Activated CD8-positive, alpha-beta T cell treated with anti-CD3 and anti-CD28 coated beads, Interleukin-2, amount 10 ng/mL, durations not matched to agents 7 days and 5 days (primary cell): ENCODE measurements around the gene LAIR1. TPM values are rescaled to one million over a fixed set of nuclear protein-coding genes. Genes with fewer than 3 reads are reported as not detected.

Experiments used
- ATAC-seq: fragments of 150-1000 bp; cut with Tn5 transposase; one replicate; pipeline ENCODE4 v1.10.0; 2021; ENCODE audit warnings: moderate library complexity
- CTCF ChIA-PET: fragments of 350-600 bp; sonication (Branson Sonifier 250); formaldehyde crosslinking; loops from one replicate; lab custom pipeline; 2021; ENCODE audit warnings: antibody characterized with exemption; lab: Charles Lee
- POLR2A ChIA-PET: fragments of 350-600 bp; sonication (Branson Sonifier 250); formaldehyde crosslinking; loops from one replicate; lab custom pipeline; 2021; ENCODE audit warnings: antibody characterized with exemption; lab: Charles Lee
- DNase-seq: peaks from one replicate; pipeline ENCODE4 v3.0.0-alpha.2; 2020
- H3K27ac Mint-ChIP-seq: one replicate; pipeline ENCODE4 v1.8.0; 2021; ENCODE audit warnings: mild to moderate bottlenecking, mixed read lengths
- H3K27me3 Mint-ChIP-seq: one replicate; pipeline ENCODE4 v1.8.0; 2021; ENCODE audit warnings: low read depth, mixed read lengths
- H3K36me3 Mint-ChIP-seq: one replicate; pipeline ENCODE4 v1.8.0; 2021; ENCODE audit warnings: low read depth, mixed read lengths
- H3K4me1 Mint-ChIP-seq: one replicate; pipeline ENCODE4 v1.8.0; 2021; ENCODE audit warnings: low read depth, mixed read lengths
- H3K4me3 Mint-ChIP-seq: one replicate; pipeline ENCODE4 v1.8.0; 2021; ENCODE audit warnings: mild to moderate bottlenecking, mixed read lengths
- H3K9me3 Mint-ChIP-seq: one replicate; pipeline ENCODE4 v1.8.0; 2022; ENCODE audit warnings: mixed read lengths; ENCODE audit not compliant: insufficient read depth
- total RNA-seq, 2 experiments: library from RNA; stranded (reverse); gene quantifications; one replicate each; pipeline ENCODE4 v1.2.3, GENCODE V29; 2021

Gene LAIR1
- total RNA-seq, 2 experiments from 2014 or later = 92.8 to 97.6 TPM

- Mint-ChIP-seq H3K4me1 (no peaks in the 10 kb centered on the region), H3K9me3 (no peaks in the 10 kb centered on the region), H3K36me3 (no peaks in the 10 kb centered on the region), H3K27ac (no peak overlapping the region), H3K27me3 (peaks cover 13% of the 10 kb centered on the region), H3K4me3 (no peak overlapping the region)
- no peak for ATAC-seq
- DNase-seq = no peak
- CTCF ChIA-PET = interaction anchor here (0.8 to 1.2 kb wide), 3 partner anchors 17 to 50 kb away, joined by 3 to 4 read pairs (median 3); no protein-coding TSS in a partner anchor
- POLR2A ChIA-PET = no interaction called here
These were observed 23.4 kb downstream of the LAIR1 start for GRCh38 chr19:54341295-54341694.

- Mint-ChIP-seq H3K27ac (peak overlapping the region; percentile 6), H3K27me3 (peaks cover 15% of the 10 kb centered on the region), H3K4me3 (no peak overlapping the region), H3K9me3 (no peaks in the 10 kb centered on the region), H3K36me3 (no peaks in the 10 kb centered on the region), H3K4me1 (no peaks in the 10 kb centered on the region)
- ATAC-seq = no peak
- POLR2A ChIA-PET = interaction anchor here (0.6 kb wide), 1 partner anchor 175 kb away, joined by 5 read pairs; no protein-coding TSS in a partner anchor
- CTCF ChIA-PET = interaction anchor here (1.1 to 1.2 kb wide), 2 partner anchors 15 to 52 kb away, joined by 3 read pairs; no protein-coding TSS in a partner anchor
- no peak for DNase-seq
These were observed 24.9 kb downstream of the LAIR1 start for GRCh38 chr19:54339646-54340358.

- H3K4me3 Mint-ChIP-seq = no peak overlapping the region
- peaks cover 12% of the 10 kb centered on the region for H3K27me3 Mint-ChIP-seq
- H3K9me3 Mint-ChIP-seq = no peaks in the 10 kb centered on the region
- H3K36me3 Mint-ChIP-seq = no peaks in the 10 kb centered on the region
- ChIA-PET POLR2A (no interaction called here), CTCF (no interaction called here)
- no peaks in the 10 kb centered on the region for H3K4me1 Mint-ChIP-seq
- no peak overlapping the region for H3K27ac Mint-ChIP-seq
- ATAC-seq (no peak), DNase-seq (no peak)
These were observed 26.2 kb downstream of the LAIR1 start for GRCh38 chr19:54338521-54338920.

GRCh38 chr19:54337858-54338230, 26.9 kb downstream of the LAIR1 start:
- Mint-ChIP-seq H3K9me3 (no peaks in the 10 kb centered on the region), H3K27me3 (peaks cover 12% of the 10 kb centered on the region), H3K27ac (no peak overlapping the region), H3K4me1 (no peaks in the 10 kb centered on the region), H3K36me3 (no peaks in the 10 kb centered on the region), H3K4me3 (no peak overlapping the region)
- CTCF ChIA-PET = no interaction called here
- POLR2A ChIA-PET = no interaction called here
- DNase-seq (no peak), ATAC-seq (no peak)

GRCh38 chr19:54336893-54337857, 27.6 kb downstream of the LAIR1 start:
- H3K9me3 Mint-ChIP-seq = no peaks in the 10 kb centered on the region
- DNase-seq (no peak), ATAC-seq (no peak)
- no peaks in the 10 kb centered on the region for H3K4me1 Mint-ChIP-seq
- H3K4me3 Mint-ChIP-seq = no peak overlapping the region
- no peaks in the 10 kb centered on the region for H3K36me3 Mint-ChIP-seq
- ChIA-PET CTCF (no interaction called here), POLR2A (no interaction called here)
- peaks cover 12% of the 10 kb centered on the region for H3K27me3 Mint-ChIP-seq
- no peak overlapping the region for H3K27ac Mint-ChIP-seq

GRCh38 chr19:54335979-54336892, 28.5 kb downstream of the LAIR1 start:
- DNase-seq (no peak), ATAC-seq (no peak)
- Mint-ChIP-seq H3K9me3 (no peaks in the 10 kb centered on the region), H3K36me3 (no peaks in the 10 kb centered on the region), H3K4me3 (no peak overlapping the region), H3K27ac (no peak overlapping the region), H3K27me3 (peaks cover 12% of the 10 kb centered on the region), H3K4me1 (no peaks in the 10 kb centered on the region)
- ChIA-PET CTCF (no interaction called here), POLR2A (no interaction called here)

DNA sequence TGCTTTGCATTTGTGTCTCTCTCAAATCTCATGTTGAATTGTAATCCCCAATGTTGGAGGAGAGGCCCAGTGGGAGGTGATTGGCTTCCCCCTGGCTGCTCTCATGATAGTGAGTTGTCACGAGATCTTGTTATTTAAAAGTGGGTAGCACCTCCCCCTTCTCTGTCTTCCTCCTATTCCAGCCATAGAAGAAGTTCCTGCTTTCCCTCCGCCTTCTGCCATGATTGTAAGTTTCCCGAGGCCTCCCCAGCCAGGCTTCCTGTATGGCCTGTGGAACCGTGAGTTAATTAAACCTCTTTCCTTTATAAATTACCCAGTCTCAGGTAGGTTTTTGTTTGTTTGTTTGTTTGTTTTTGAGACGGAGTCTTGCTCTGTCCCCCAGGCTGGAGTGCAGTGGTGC, 29.6 kb downstream of the LAIR1 start:
- CTCF ChIA-PET = no interaction called here
- H3K9me3 Mint-ChIP-seq = no peaks in the 10 kb centered on the region
- no peaks in the 10 kb centered on the region for H3K36me3 Mint-ChIP-seq
- no peak overlapping the region for H3K27ac Mint-ChIP-seq
- no peaks in the 10 kb centered on the region for H3K4me1 Mint-ChIP-seq
- POLR2A ChIA-PET = no interaction called here
- no peak for ATAC-seq
- peaks cover 11% of the 10 kb centered on the region for H3K27me3 Mint-ChIP-seq
- no peak overlapping the region for H3K4me3 Mint-ChIP-seq
- DNase-seq = no peak

- Mint-ChIP-seq H3K27ac (no peak overlapping the region), H3K27me3 (peaks cover 2% of the 10 kb centered on the region), H3K9me3 (no peaks in the 10 kb centered on the region), H3K4me3 (no peak overlapping the region), H3K4me1 (peaks cover 1% of the 10 kb centered on the region), H3K36me3 (no peaks in the 10 kb centered on the region)
- DNase-seq (no peak), ATAC-seq (no peak)
- ChIA-PET POLR2A (no interaction called here), CTCF (interaction anchor here (1.5 kb wide), 1 partner anchor 9 kb away, joined by 5 read pairs; no protein-coding TSS in a partner anchor)
These were observed 31.0 kb downstream of the LAIR1 start for GRCh38 chr19:54333586-54334298.

DNA sequence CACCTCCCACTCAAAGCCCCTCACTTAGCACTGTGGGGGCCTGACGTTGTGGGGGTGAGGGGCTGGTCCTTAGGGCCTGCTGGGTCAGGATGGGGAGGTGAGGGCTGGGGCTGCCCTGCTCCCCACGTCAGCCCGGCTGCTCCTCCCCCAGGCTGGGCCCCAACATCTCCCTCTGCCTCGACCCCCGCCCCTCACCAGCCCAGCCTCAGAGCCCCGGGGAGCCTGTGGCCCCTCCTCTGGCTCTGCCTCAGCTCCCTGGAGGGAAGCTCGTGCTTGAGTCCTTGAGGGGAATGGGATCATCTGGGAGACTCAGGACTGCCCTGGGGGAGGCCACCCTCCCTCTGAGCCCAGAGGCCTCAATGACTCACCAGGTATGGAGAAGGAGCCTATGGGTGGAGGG, 32.6 kb downstream of the LAIR1 start:
- POLR2A ChIA-PET = no interaction called here
- H3K4me1 Mint-ChIP-seq = peaks cover 14% of the 10 kb centered on the region
- no peak overlapping the region for H3K4me3 Mint-ChIP-seq
- CTCF ChIA-PET = no interaction called here
- peaks cover 2% of the 10 kb centered on the region for H3K36me3 Mint-ChIP-seq
- DNase-seq (no peak), ATAC-seq (no peak)
- H3K27me3 Mint-ChIP-seq = peaks cover 2% of the 10 kb centered on the region
- H3K27ac Mint-ChIP-seq = no peak overlapping the region
- H3K9me3 Mint-ChIP-seq = no peaks in the 10 kb centered on the region

GRCh38 chr19:54331626-54332025, 33.1 kb downstream of the LAIR1 start:
- Mint-ChIP-seq H3K4me3 (no peak overlapping the region), H3K4me1 (peaks cover 18% of the 10 kb centered on the region), H3K27ac (no peak overlapping the region), H3K9me3 (no peaks in the 10 kb centered on the region), H3K27me3 (peaks cover 2% of the 10 kb centered on the region), H3K36me3 (peaks cover 2% of the 10 kb centered on the region)
- ATAC-seq (no peak), DNase-seq (no peak)
- CTCF ChIA-PET = no interaction called here
- POLR2A ChIA-PET = no interaction called here
